ENCODE data around the gene ZC3H4. TPM values are rescaled to one million over a fixed set of nuclear protein-coding genes. Genes with fewer than 3 reads are reported as not detected.
"Not testable (repeated sequence)": the region's sequence is repeated elsewhere in the genome, so short reads cannot be mapped to it uniquely, and the experiment has no call there.

ZC3H4 gene
- total RNA-seq, 1 experiment from 2014 or later, result 42.7 TPM

DNA sequence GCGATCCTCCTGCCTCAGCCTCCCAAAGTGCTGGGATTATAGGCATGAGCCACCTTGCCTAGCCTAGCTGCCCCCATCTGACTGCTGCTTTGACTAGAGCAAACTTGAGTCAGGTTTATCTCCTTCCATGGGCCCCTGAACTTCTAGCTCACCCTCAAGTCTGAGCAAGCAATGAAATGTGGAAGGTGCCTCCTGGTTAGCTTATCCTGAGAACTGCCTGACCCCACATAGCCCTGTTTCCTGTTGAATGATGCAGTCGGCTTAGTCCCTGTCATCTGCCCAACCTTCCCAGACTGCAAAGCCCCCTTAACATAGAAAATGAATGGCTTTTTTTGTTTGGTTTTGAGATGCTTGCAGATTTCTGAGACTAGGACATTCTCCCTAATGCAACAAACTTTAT lies 56.2 kb downstream of the ZC3H4 start:
- no peak overlapping the region for H3K4me3 ChIP-seq (ENCODE audit: low read depth in 2 of 2, low read length in 2 of 2)
- in situ Hi-C loops (cut with HindIII; ENCODE audit: low pct_unique_long_range_greater_than_20kb, low sequenced_read_pairs), result no loop called here
- BruUV-seq (replicated peaks), result no TSS peak
- CTCF ChIA-PET, result no interaction called here
- POLR2A ChIA-PET, result no interaction called here
- no peaks in the 10 kb centered on the region for H3K36me3 ChIP-seq (ENCODE audit: control insufficient read depth, insufficient read depth, low read length)
- no peaks in the 10 kb centered on the region for H3K9me3 ChIP-seq (ENCODE audit: control insufficient read depth, insufficient read depth, low read depth, low read length)
- no peak for ATAC-seq
- no peak overlapping the region for H3K27ac ChIP-seq (ENCODE audit: low read length)
- no peaks in the 10 kb centered on the region for H3K27me3 ChIP-seq (ENCODE audit: control insufficient read depth, insufficient read depth, low read length)
- peaks cover 4% of the 10 kb centered on the region for H3K4me1 ChIP-seq (ENCODE audit: control insufficient read depth, insufficient read depth, low read length)
- no peak for DNase-seq (ENCODE audit: low read depth, low spot score)
- intact Hi-C loops (cut with micrococcal nuclease; ENCODE audit: unreplicated experiment), result no loop called here
- no peak for TF ChIP-seq TCF7L2 (IDR thresholded peaks at IDR 0.05; ENCODE audit: low read depth, low read length)

DNA sequence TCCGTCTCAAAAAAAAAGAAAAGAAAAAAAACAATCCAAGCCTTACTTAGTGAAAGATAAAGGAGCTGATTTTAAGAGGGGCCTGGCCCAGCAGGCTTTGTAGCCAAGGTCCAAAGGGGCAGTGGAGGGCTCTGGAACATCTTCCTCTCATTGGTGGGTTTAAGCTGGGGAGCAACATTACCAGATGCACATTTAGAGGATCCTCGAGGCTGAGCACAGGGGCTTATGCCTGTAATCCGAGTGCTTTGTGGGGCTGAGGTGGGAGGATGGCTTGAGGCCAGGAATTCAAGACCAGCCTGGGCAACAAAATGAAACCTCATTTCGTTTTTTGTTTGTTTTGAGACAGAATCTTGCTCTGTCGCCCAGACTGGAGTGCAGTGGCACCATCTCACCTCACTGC lies 57.2 kb downstream of the ZC3H4 start:
- DNase-seq (ENCODE audit: low read depth, low spot score), result no peak
- in situ Hi-C loops (cut with HindIII; ENCODE audit: low pct_unique_long_range_greater_than_20kb, low sequenced_read_pairs) (no loop called here), intact Hi-C loops (cut with micrococcal nuclease; ENCODE audit: unreplicated experiment) (no loop called here)
- H3K27ac ChIP-seq (ENCODE audit: low read length), result no peak overlapping the region
- CTCF ChIA-PET, result no interaction called here
- no peaks in the 10 kb centered on the region for H3K9me3 ChIP-seq (ENCODE audit: control insufficient read depth, insufficient read depth, low read depth, low read length)
- no peak for ATAC-seq
- no TSS peak for BruUV-seq (replicated peaks)
- no peaks in the 10 kb centered on the region for H3K36me3 ChIP-seq (ENCODE audit: control insufficient read depth, insufficient read depth, low read length)
- H3K4me3 ChIP-seq (ENCODE audit: low read depth in 2 of 2, low read length in 2 of 2), result no peak overlapping the region
- TF ChIP-seq TCF7L2 (IDR thresholded peaks at IDR 0.05; ENCODE audit: low read depth, low read length) (no peak), POLR2AphosphoS5 (IDR thresholded peaks at IDR 0.05; ENCODE audit: low read depth, low read length) (no peak), SIN3A (IDR thresholded peaks at IDR 0.05; ENCODE audit: borderline replicate concordance, insufficient read depth, low read depth, low read length) (no peak), CTCF (IDR thresholded peaks at IDR 0.05) (no peak)
- TF ChIP-seq, protein P1, sequence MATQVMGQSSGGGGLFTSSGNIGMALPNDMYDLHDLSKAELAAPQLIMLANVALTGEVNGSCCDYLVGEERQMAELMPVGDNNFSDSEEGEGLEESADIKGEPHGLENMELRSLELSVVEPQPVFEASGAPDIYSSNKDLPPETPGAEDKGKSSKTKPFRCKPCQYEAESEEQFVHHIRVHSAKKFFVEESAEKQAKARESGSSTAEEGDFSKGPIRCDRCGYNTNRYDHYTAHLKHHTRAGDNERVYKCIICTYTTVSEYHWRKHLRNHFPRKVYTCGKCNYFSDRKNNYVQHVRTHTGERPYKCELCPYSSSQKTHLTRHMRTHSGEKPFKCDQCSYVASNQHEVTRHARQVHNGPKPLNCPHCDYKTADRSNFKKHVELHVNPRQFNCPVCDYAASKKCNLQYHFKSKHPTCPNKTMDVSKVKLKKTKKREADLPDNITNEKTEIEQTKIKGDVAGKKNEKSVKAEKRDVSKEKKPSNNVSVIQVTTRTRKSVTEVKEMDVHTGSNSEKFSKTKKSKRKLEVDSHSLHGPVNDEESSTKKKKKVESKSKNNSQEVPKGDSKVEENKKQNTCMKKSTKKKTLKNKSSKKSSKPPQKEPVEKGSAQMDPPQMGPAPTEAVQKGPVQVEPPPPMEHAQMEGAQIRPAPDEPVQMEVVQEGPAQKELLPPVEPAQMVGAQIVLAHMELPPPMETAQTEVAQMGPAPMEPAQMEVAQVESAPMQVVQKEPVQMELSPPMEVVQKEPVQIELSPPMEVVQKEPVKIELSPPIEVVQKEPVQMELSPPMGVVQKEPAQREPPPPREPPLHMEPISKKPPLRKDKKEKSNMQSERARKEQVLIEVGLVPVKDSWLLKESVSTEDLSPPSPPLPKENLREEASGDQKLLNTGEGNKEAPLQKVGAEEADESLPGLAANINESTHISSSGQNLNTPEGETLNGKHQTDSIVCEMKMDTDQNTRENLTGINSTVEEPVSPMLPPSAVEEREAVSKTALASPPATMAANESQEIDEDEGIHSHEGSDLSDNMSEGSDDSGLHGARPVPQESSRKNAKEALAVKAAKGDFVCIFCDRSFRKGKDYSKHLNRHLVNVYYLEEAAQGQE (IDR thresholded peaks at IDR 0.05; ENCODE audit: insufficient read depth in 1 of 2, low read depth in 2 of 2, low read length in 1 of 2), result no peak
- peaks cover 4% of the 10 kb centered on the region for H3K4me1 ChIP-seq (ENCODE audit: control insufficient read depth, insufficient read depth, low read length)
- POLR2A ChIA-PET, result no interaction called here
- no peaks in the 10 kb centered on the region for H3K27me3 ChIP-seq (ENCODE audit: control insufficient read depth, insufficient read depth, low read length)

GRCh38 chr19:47050562-47050961 lies 63.0 kb downstream of the ZC3H4 start:
- H3K36me3 ChIP-seq (ENCODE audit: control insufficient read depth, insufficient read depth, low read length); H3K9me3 ChIP-seq (ENCODE audit: control insufficient read depth, insufficient read depth, low read depth, low read length); H3K4me1 ChIP-seq (ENCODE audit: control insufficient read depth, insufficient read depth, low read length); DNase-seq (ENCODE audit: low read depth, low spot score); H3K27me3 ChIP-seq (ENCODE audit: control insufficient read depth, insufficient read depth, low read length); intact Hi-C loops (cut with micrococcal nuclease; ENCODE audit: unreplicated experiment); BruUV-seq (replicated peaks); POLR2A ChIA-PET; ATAC-seq; H3K4me3 ChIP-seq (ENCODE audit: low read depth in 2 of 2, low read length in 2 of 2); CTCF ChIA-PET; H3K27ac ChIP-seq (ENCODE audit: low read length); in situ Hi-C loops (cut with HindIII; ENCODE audit: low pct_unique_long_range_greater_than_20kb, low sequenced_read_pairs): not testable (repeated sequence)
